ENCODE measurements around the gene B3GALT5. TPM values are rescaled to one million over a fixed set of nuclear protein-coding genes. Genes with fewer than 3 reads are reported as not detected.

Gene B3GALT5
- total and polyA plus RNA-seq, 2 donors (not counting 1 experiment from before 2014, with no cell fraction given) = not detected

DNA sequence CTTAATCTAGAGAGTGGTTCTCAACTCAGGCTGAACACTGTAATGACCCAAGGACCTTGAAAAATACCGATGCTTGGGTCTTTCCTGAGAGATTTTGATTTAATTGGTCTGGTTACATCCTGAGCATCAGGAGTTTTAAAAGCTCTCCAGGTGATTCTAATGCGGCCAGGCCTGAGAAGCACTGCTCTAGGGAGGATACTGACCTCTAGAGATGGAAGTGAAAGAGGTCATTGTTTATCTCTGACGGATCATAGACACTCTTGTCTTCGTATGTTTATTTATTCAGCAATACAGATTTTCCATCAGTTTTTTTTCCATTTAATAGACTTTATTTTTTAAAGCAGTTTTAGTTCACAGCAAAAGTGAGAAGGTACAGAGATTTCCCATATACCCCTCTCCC lies 77.7 kb downstream of the B3GALT5 start:
- no peak overlapping the region for H3K4me3 Mint-ChIP-seq
- ATAC-seq (ENCODE audit: low read depth) (no peak), DNase-seq (no peak)
- Histone ChIP-seq H4K20me1 (ENCODE audit: control insufficient read depth, insufficient read depth, low read length, poor library complexity, severe bottlenecking) (no peaks in the 10 kb centered on the region), H3K4me1 (ENCODE audit: control insufficient read depth in 2 of 2, insufficient read depth in 2 of 2, low read length in 2 of 2) (no peaks in the 10 kb centered on the region), H2AFZ (ENCODE audit: insufficient read depth, low read depth, low read length, poor library complexity, severe bottlenecking) (no peak overlapping the region), H3K79me2 (ENCODE audit: control insufficient read depth, insufficient read depth, low read length) (no peaks in the 10 kb centered on the region), H3K36me3 (replicated peaks in 1 of 2; ENCODE audit: control extremely low read depth in 1 of 2, control insufficient read depth in 1 of 2, extremely low read depth in 1 of 2, insufficient read depth in 2 of 2, low read length in 1 of 2) (no peaks in the 10 kb centered on the region), H3K27ac (ENCODE audit: low read length in 2 of 2) (no peak overlapping the region), H3K27me3 (replicated peaks in 1 of 4; ENCODE audit: control extremely low read depth in 1 of 4, control insufficient read depth in 3 of 4, insufficient read depth in 4 of 4, low read length in 3 of 4) (no peaks in the 10 kb centered on the region), H3K4me2 (replicated peaks; ENCODE audit: low read depth, low read length, poor library complexity, severe bottlenecking) (no peak overlapping the region), H3K9me3 (ENCODE audit: control extremely low read depth in 1 of 3, control insufficient read depth in 2 of 3, insufficient read depth in 1 of 3, low read length in 2 of 3) (peaks cover 0 to 3% (median 0%) of the 10 kb centered on the region in 3 donors), H3K9ac (ENCODE audit: low read length) (no peak overlapping the region), H3K4me3 (ENCODE audit: control extremely low read depth in 1 of 5, extremely low read depth in 1 of 5, insufficient read depth in 1 of 5, low read depth in 2 of 5, low read length in 4 of 5) (no peak overlapping the region)
- H3K27me3 Mint-ChIP-seq = no peaks in the 10 kb centered on the region
- no peaks in the 10 kb centered on the region for H3K9me3 Mint-ChIP-seq (ENCODE audit: insufficient read depth)
- POLR2A ChIA-PET = no interaction called here
- intact Hi-C loops (cut with micrococcal nuclease) = no loop called here
- no peak overlapping the region for H3K27ac Mint-ChIP-seq
- TF ChIP-seq CTCF (IDR thresholded peaks at IDR 0.05) (no peak), EZH2 (IDR thresholded peaks at IDR 0.05; ENCODE audit: borderline replicate concordance, insufficient read depth, low read depth, low read length, poor library complexity, severe bottlenecking) (no peak)
- no peaks in the 10 kb centered on the region for H3K4me1 Mint-ChIP-seq
- WGBS (ENCODE audit: insufficient coverage) = 78% methylated on average over 2 of the region's 4 CpGs
- CTCF ChIA-PET = no interaction called here

DNA sequence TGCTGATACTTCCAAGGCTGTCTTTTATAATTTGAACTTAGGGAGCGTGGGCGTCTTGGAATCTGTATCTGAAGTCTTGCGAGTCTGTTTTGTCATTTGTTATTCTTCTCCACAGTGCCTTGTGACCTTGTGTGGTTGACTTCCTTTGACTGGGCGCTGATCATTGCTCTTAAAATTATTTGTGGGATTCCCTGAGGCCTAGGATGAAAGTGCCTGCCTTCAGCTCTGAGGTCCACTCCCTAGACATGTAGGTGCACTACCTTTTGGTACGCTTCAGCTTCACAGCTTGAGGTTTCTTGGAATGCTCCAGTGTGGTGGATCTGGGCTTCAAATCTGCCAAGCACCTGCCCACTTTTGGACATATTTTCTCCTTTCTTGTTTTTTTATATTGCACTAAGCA lies 82.0 kb downstream of the B3GALT5 start:
- H3K4me3 ChIP-seq (ENCODE audit: control extremely low read depth in 1 of 5, extremely low read depth in 1 of 5, insufficient read depth in 1 of 5, low read depth in 2 of 5, low read length in 4 of 5) = no peak overlapping the region
- Mint-ChIP-seq H3K27ac (no peak overlapping the region), H3K4me1 (no peaks in the 10 kb centered on the region), H3K9me3 (ENCODE audit: insufficient read depth) (no peaks in the 10 kb centered on the region), H3K4me3 (no peak overlapping the region), H3K27me3 (no peaks in the 10 kb centered on the region)
- DNase-seq (no peak), ATAC-seq (ENCODE audit: low read depth) (no peak)
- TF ChIP-seq EZH2 (IDR thresholded peaks at IDR 0.05; ENCODE audit: borderline replicate concordance, insufficient read depth, low read depth, low read length, poor library complexity, severe bottlenecking) (no peak), CTCF (IDR thresholded peaks at IDR 0.05) (no peak)
- H3K27ac ChIP-seq (ENCODE audit: low read length in 2 of 2) = no peak overlapping the region
- no peak overlapping the region for H2AFZ ChIP-seq (ENCODE audit: insufficient read depth, low read depth, low read length, poor library complexity, severe bottlenecking)
- no peaks in the 10 kb centered on the region for H3K9me3 ChIP-seq (ENCODE audit: control extremely low read depth in 1 of 3, control insufficient read depth in 2 of 3, insufficient read depth in 1 of 3, low read length in 2 of 3)
- intact Hi-C loops (cut with micrococcal nuclease) = no loop called here
- no peaks in the 10 kb centered on the region for H4K20me1 ChIP-seq (ENCODE audit: control insufficient read depth, insufficient read depth, low read length, poor library complexity, severe bottlenecking)
- CTCF ChIA-PET = no interaction called here
- WGBS (ENCODE audit: insufficient coverage) = 87% methylated on average over 4 of the region's 5 CpGs
- H3K4me2 ChIP-seq (replicated peaks; ENCODE audit: low read depth, low read length, poor library complexity, severe bottlenecking) = no peak overlapping the region
- no peaks in the 10 kb centered on the region for H3K4me1 ChIP-seq (ENCODE audit: control insufficient read depth in 2 of 2, insufficient read depth in 2 of 2, low read length in 2 of 2)
- H3K9ac ChIP-seq (ENCODE audit: low read length) = no peak overlapping the region
- peaks cover 0 to 3% (median 0%) of the 10 kb centered on the region in 4 experiments for H3K27me3 ChIP-seq (replicated peaks in 1 of 4; ENCODE audit: control extremely low read depth in 1 of 4, control insufficient read depth in 3 of 4, insufficient read depth in 4 of 4, low read length in 3 of 4)
- no peaks in the 10 kb centered on the region for H3K79me2 ChIP-seq (ENCODE audit: control insufficient read depth, insufficient read depth, low read length)
- POLR2A ChIA-PET = no interaction called here
- no peaks in the 10 kb centered on the region for H3K36me3 ChIP-seq (replicated peaks in 1 of 2; ENCODE audit: control extremely low read depth in 1 of 2, control insufficient read depth in 1 of 2, extremely low read depth in 1 of 2, insufficient read depth in 2 of 2, low read length in 1 of 2)

Measured in B cell (primary cell).